ENCODE data around the gene B3GNT3.

DNA sequence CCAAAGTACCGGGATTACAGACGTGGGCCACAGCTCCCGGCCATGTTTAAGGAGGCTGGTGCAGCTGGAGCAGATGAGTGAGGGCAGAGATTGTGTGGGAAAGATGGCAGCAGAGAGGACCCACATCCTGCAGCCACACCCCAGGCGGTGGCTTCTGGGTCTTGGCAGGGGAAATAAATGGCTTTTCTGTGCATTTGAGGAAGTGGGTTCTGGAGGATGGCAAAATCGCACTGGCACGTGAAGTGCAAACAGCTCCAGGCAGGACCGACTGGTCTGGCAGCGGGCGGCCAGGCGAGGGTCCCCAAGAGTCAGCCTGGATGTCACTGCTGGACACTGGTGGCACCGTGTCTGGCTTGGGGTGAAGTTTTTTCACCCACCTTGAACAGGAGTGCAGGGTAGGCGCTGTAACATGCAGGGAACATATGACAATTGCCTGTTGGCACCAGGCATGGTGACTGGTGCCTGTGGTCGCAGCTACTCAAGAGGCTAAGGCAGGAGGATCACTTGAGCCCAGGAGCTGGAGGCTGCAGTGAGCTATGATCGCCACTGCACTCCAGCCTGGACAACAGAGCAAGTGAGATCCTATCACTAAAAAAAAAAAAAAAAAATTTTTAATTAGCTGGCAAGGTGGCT, 8.4 kb downstream of the B3GNT3 start:
- TF ChIP-seq, protein P1, sequence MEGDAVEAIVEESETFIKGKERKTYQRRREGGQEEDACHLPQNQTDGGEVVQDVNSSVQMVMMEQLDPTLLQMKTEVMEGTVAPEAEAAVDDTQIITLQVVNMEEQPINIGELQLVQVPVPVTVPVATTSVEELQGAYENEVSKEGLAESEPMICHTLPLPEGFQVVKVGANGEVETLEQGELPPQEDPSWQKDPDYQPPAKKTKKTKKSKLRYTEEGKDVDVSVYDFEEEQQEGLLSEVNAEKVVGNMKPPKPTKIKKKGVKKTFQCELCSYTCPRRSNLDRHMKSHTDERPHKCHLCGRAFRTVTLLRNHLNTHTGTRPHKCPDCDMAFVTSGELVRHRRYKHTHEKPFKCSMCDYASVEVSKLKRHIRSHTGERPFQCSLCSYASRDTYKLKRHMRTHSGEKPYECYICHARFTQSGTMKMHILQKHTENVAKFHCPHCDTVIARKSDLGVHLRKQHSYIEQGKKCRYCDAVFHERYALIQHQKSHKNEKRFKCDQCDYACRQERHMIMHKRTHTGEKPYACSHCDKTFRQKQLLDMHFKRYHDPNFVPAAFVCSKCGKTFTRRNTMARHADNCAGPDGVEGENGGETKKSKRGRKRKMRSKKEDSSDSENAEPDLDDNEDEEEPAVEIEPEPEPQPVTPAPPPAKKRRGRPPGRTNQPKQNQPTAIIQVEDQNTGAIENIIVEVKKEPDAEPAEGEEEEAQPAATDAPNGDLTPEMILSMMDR (IDR thresholded peaks at IDR 0.05) = no peak
- TF ChIP-seq POLR2A (IDR thresholded peaks at IDR 0.05) (no peak), EP300 (IDR thresholded peaks at IDR 0.05) (no peak), POLR2AphosphoS5 (IDR thresholded peaks at IDR 0.05) (no peak)
